CD4-positive, alpha-beta T cell treated with Interleukin-6 at 100 ng/mL for 8 hours (primary cell): ENCODE data around the gene MAPK6.
"Not testable (repeated sequence)": the region's sequence is repeated elsewhere in the genome, so short reads cannot be mapped to it uniquely, and the experiment has no call there.

ENCODE experiments used
- DNase-seq: peaks from one replicate; pipeline ENCODE4 v3.0.0-alpha.2; 2020; ENCODE audit warnings: mixed read lengths, low spot score

MAPK6 gene

GRCh38 chr15:52080706-52081392 lies 61.8 kb downstream of the MAPK6 start:
- DNase-seq = no peak

GRCh38 chr15:52082197-52083036 lies 63.4 kb downstream of the MAPK6 start:
- DNase-seq = no peak

DNA sequence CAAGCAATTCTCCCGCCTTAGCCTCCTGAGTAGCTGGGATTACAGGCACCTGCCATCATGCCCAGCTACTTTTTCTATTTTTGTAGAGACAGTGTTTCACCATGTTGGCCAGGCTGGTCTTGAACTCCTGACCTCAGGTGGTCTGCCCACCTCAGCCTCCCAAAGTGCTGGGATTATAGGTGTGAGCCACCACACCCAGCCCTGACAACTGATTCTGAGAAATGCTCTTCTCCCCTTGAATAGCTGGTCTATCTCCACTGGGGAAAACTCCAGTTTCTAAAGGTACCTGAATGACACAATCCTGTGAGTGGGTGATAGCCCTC lies 64.0 kb downstream of the MAPK6 start:
- DNase-seq = not testable (repeated sequence)

- DNase-seq = no peak
Observed at GRCh38 chr15:52083603-52084002, 64.6 kb downstream of the MAPK6 start.

- no peak for DNase-seq
Observed at GRCh38 chr15:52085299-52085698, 66.3 kb downstream of the MAPK6 start.

DNA sequence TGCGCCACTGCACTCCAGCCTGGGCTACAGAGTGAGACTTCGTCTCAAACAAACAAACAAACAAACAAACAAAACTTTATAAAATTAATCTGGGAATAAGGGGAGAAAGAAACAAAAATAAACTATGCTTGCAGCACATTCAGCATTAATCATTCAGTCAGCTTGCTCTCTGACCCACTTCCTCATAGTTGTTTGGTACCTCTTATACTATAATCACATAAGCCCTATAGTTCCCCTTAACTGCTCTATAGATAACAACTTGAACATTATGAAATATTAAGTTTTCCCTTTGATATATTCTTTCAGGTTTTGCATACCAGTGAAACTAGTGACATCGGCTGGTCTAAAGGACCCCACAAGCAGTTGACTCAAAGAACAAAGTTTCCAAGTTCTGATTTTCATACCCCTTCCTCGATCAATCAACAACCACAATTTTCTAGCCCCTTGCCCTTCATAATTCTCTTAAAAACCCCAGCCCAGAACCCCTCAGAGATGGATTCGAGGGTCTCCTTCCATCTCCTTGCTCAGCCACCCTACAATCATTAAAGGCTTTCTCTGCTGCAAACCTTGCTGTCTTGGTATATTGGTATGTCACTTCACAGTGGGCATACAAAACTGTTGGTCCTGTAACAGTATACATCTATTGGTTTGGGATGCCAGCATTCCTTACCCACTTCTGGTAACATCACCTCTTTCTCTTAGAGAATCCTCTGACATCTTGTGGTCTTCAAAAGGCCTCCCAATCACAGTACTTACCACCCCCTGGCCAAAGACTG lies 67.2 kb downstream of the MAPK6 start:
- no peak for DNase-seq

DNA sequence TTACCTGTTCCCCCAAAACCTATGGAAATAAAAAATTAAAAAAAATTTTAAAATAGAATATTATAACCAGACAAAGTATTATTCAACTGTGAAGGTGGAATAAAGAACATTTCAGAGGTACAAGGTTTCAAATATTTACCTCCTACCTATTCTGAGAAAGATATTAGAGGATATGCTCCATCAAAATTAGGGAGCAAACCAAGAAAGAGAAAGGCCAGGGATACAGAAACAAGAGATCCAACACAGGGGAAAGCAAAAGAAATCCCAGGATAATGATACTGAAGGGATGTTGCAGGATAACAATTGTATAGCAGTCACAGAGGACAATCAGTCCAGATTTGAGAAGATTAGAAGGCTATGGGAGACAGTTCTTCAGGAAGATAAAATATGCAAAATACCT lies 71.2 kb downstream of the MAPK6 start:
- DNase-seq = no peak

DNA sequence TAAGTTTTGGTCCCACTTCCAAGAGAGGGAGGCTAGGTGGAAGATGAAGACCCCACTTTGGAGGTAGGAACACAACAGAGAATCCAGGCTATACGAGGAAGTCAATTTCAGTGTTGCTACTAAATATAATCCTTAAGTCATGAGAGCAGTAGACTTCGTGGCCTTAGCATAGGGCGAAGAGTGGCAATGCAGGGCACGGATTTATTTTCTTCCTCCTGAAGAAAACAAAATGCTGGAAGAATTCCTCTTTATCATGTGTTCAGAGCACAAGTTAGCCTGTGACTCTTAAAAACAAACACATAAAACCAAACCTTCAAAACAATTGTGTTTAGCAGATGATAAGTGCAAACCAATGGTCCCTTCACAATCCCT lies 74.1 kb downstream of the MAPK6 start:
- DNase-seq = no peak

- DNase-seq = no peak
Observed at GRCh38 chr15:52093539-52094510, 74.8 kb downstream of the MAPK6 start.

DNA sequence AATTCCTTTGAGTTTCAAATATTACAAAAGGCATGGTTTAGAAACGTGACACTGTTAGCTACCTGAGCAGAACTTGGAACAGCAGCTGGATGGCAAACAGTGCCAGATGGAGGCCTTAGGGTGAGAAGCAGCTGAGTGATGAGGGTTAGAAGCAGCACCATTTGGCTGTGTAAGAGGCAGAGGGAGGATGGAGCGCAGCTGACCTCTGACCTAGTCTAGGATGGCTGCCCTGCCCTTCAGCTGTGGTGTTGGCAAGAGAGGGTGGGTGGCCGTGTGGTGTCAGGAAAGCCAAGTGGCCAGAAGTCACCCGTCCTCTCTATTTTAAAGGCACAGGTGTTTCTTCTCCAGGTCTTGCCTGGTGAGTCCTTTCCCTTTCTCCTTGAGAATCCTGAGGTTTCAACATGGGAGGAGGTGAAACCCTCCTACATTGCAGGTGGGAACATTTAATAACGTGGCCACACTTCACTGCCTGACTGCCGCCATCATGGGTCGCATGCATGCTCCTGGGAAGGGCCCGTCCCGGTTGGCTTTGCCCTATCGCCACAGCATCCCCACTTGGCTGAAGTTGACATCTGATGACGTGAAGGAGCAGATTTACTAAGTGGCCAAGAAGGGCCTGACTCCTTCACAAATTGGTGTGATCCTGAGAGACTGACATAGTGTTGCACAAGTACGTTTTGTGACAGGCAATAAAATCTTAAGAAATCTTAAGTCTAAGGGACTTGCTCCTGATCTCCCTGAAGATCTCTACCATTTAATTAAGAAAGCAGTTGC lies 76.0 kb downstream of the MAPK6 start:
- DNase-seq = no peak

- DNase-seq = no peak
Observed at GRCh38 chr15:52095597-52096262, 76.7 kb downstream of the MAPK6 start.

DNA sequence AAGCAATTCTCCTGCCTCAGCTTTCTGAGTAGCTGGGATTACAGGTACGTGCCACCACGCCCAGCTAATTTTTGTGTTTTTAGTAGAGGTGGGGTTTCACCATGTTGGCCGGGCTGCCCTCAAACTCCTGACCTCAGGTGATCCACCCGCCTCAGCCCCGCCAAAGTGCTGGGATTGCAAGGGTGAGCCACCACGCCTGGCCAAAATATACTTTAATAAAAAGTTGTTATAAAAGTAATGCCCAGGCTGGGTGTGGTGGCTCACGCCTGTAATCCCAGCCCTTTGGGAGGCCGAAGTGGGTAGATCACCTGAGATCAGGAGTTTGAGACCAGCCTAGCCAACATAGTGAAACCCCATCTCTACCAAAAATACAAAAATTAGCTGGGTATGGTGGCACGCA lies 77.5 kb downstream of the MAPK6 start:
- not testable (repeated sequence) for DNase-seq

GRCh38 chr15:52097180-52097579 lies 78.2 kb downstream of the MAPK6 start:
- no peak for DNase-seq

DNA sequence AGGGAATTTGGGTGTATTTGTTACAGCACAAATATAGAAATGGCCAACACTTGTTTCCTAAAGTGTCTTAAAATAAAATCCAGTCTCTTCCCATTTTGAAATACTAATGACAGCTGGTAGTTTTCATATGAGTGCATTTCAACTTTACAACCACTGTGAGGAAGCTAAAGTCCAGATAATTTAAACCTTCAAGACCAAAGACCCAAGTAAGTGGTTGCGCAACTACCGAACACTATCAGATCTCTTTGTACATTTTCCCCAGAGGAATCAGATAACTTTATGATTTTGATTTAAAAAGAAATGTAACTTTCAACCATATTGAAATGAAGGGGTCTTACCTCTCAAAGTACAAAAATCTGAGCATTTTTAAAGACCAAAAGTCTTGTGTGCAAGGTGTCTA lies 79.3 kb downstream of the MAPK6 start:
- DNase-seq = no peak

DNA sequence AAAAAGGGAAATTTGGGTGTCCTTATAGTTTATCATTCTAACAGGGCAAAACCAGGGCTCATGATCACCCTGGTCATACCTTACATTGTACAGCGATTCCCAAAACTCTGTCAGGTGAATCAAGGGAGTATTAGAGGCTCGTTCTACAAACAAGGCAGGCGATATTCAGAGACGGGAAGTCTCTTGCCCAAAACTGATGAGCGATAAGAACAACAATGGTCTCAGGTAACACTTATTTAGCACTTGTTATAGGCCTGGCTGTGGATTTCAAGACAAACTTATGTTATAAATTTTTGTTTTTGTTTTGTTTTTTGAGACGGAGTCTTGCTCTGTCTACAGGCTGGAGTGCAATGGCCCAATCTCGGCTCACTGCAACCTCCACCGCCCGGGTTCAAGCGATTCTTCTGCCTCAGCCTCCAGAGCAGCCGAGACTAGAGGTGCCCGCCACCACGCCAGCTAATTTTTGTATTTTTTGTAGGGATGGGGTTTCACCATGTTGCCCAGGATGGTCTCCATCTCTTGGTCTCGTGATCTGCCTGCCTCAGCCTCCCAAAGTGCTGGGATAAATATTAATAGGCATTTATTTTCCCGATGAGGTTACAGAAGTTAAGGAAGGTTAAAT lies 80.7 kb downstream of the MAPK6 start:
- no peak for DNase-seq

DNA sequence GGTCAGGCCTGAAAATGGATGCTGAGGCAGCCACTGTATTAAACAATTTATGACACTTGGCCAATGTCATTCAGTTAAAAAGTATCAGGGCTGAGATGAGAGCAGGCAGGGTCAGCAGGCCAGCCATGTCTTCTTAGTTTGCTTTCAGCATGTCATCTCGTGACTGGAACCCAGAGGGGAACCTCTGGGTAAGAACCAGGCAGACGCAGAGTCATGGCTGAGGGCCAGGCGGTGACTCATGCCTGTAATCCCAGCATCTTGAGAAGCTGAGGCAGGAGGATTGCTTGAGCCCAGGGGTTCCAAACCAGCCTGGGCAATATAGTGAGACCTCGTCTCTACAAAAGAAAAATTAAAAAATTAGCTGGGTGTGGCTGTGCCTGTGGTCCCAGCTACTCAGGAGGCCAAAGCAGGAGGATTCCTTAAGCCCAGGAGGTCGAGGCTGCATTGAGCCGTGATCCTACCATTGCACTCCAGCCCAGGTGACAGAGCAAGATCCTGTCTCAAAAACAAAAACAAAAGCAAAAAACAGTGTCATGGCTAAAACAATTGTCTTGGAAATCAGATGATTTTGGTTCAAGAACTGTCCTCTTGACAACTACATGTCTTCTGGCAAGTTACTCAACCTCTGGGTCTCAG lies 81.9 kb downstream of the MAPK6 start:
- DNase-seq = no peak

GRCh38 chr15:52101542-52102323 lies 82.7 kb downstream of the MAPK6 start:
- DNase-seq = no peak

- DNase-seq = no peak
Observed at GRCh38 chr15:52102463-52102862, 83.4 kb downstream of the MAPK6 start.
